Adrenal gland (tissue), 5 donors: Measurements from ENCODE around the gene UBN2.

Source experiments
- POLR2A ChIP-seq, 2 donors: fragments of 450-650 bp; IDR thresholded peaks; one replicate each; pipeline ENCODE4 v1.6.1; 2017; ENCODE audit warnings: antibody characterized with exemption in 2 of 2, mild to moderate bottlenecking in 2 of 2, moderate library complexity in 1 of 2
- TF ChIP-seq, protein P1 (sequence below), 6 experiments: fragments of 450-650 bp in 4 of 6; fragments of 200-600 bp in 2 of 6; sonication (generic) in 1 of 6; IDR thresholded peaks; 1 replicate in 5 of 6; 2 replicates in 1 of 6; pipeline versions ENCODE4 v1.5.1 to v1.8.0; 2016 to 2021; ENCODE audit warnings: antibody characterized with exemption in 6 of 6, mild to moderate bottlenecking in 2 of 6, moderate library complexity in 1 of 6
- donor health status: DM: no; HTN: no; CAD: no.

DNA sequence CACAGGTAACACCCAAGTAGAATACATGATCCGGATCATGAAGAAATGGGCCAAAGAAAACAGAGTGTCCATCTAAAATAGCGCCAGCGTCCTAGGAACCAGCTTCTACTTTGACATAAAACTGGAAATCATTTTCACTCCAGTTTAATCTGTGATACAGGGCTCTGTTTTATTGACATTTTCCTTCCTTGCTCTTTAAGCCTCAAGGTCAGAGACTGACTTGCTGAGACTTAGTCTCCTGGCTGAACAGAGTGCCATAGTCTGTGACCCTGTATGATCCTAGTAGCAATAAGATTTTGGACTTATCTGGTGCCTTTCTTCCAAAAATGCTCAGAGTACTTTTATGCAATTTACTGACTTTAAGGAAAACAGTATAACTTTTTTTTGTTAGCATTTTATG is 41.7 kb upstream of the UBN2 start:
- TF ChIP-seq, protein P1, sequence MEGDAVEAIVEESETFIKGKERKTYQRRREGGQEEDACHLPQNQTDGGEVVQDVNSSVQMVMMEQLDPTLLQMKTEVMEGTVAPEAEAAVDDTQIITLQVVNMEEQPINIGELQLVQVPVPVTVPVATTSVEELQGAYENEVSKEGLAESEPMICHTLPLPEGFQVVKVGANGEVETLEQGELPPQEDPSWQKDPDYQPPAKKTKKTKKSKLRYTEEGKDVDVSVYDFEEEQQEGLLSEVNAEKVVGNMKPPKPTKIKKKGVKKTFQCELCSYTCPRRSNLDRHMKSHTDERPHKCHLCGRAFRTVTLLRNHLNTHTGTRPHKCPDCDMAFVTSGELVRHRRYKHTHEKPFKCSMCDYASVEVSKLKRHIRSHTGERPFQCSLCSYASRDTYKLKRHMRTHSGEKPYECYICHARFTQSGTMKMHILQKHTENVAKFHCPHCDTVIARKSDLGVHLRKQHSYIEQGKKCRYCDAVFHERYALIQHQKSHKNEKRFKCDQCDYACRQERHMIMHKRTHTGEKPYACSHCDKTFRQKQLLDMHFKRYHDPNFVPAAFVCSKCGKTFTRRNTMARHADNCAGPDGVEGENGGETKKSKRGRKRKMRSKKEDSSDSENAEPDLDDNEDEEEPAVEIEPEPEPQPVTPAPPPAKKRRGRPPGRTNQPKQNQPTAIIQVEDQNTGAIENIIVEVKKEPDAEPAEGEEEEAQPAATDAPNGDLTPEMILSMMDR (IDR thresholded peaks at IDR 0.05), result no peak
- no peak for TF ChIP-seq POLR2A (IDR thresholded peaks at IDR 0.05)
